ENCODE measurements around the gene PEX6. TPM values are rescaled to one million over a fixed set of nuclear protein-coding genes. Genes with fewer than 3 reads are reported as not detected.
"Not testable (repeated sequence)": the region's sequence is repeated elsewhere in the genome, so short reads cannot be mapped to it uniquely, and the experiment has no call there.

The PEX6 gene
- 21.6 and 23.1 TPM in 2 replicates for polyA plus RNA-seq (2014; cell fraction: cytosol; rRNA removed)
- 67.8 and 85.1 TPM in 2 replicates for polyA plus RNA-seq (2014; cell fraction: nucleus; rRNA removed)

- peak; percentile 89 for DNase-seq (ENCODE audit: low spot score)
Measured at GRCh38 chr6:42978839-42979522, at the start of gene PEX6. TSS of gene PEX6 (minus strand) at chr6:42979181. CDS start at chr6:42979150, 31 bp downstream.

GRCh38 chr6:43026365-43026764, 47.4 kb upstream of the PEX6 start:
- no peak for DNase-seq (ENCODE audit: low spot score)

GRCh38 chr6:43024436-43024835, 45.5 kb upstream of the PEX6 start:
- DNase-seq (ENCODE audit: low spot score) = no peak

- DNase-seq (ENCODE audit: low spot score) = peak; percentile 70
Measured at GRCh38 chr6:43021270-43022047, 42.5 kb upstream of the PEX6 start, which contains the start of gene RRP36. TSS of gene RRP36 (plus strand) at chr6:43021623. CDS start at chr6:43021655, 32 bp downstream.

GRCh38 chr6:43020847-43021246, 41.9 kb upstream of the PEX6 start:
- no peak for DNase-seq (ENCODE audit: low spot score)

- no peak for DNase-seq (ENCODE audit: low spot score)
Measured at GRCh38 chr6:43020052-43020705, 41.2 kb upstream of the PEX6 start.

GRCh38 chr6:43019152-43019551, 40.2 kb upstream of the PEX6 start:
- no peak for DNase-seq (ENCODE audit: low spot score)

- DNase-seq (ENCODE audit: low spot score) = no peak
Measured at GRCh38 chr6:43016943-43017334, 38.0 kb upstream of the PEX6 start.

- no peak for DNase-seq (ENCODE audit: low spot score)
Measured at GRCh38 chr6:43016176-43016942, 37.4 kb upstream of the PEX6 start.

GRCh38 chr6:43014434-43014909, 35.5 kb upstream of the PEX6 start:
- DNase-seq (ENCODE audit: low spot score) = no peak

- peak; percentile 100 for DNase-seq (ENCODE audit: low spot score)
Measured at GRCh38 chr6:43013843-43014433, 35.0 kb upstream of the PEX6 start, which contains the start of the genes KLHDC3 and MEA1. TSS of gene KLHDC3 (plus strand) at chr6:43014249. CDS start at chr6:43017193, 2,944 bp downstream. TSS of gene MEA1 (minus strand) at chr6:43013946. CDS start at chr6:43013813, 133 bp downstream.

- DNase-seq (ENCODE audit: low spot score) = peak; percentile 26
Measured at GRCh38 chr6:43013097-43013842, 34.3 kb upstream of the PEX6 start.

- DNase-seq (ENCODE audit: low spot score) = no peak
Measured at GRCh38 chr6:43012364-43012763, 33.4 kb upstream of the PEX6 start.

GRCh38 chr6:43011207-43011606, 32.2 kb upstream of the PEX6 start:
- no peak for DNase-seq (ENCODE audit: low spot score)

- no peak for DNase-seq (ENCODE audit: low spot score)
Measured at GRCh38 chr6:43009124-43009523, 30.1 kb upstream of the PEX6 start.

GRCh38 chr6:43007126-43007525, 28.1 kb upstream of the PEX6 start:
- no peak for DNase-seq (ENCODE audit: low spot score)

GRCh38 chr6:43006251-43006650, 27.3 kb upstream of the PEX6 start:
- no peak for DNase-seq (ENCODE audit: low spot score)

- no peak for DNase-seq (ENCODE audit: low spot score)
Measured at GRCh38 chr6:43005844-43006243, 26.9 kb upstream of the PEX6 start.

GRCh38 chr6:43001843-43002242, 22.9 kb upstream of the PEX6 start:
- DNase-seq (ENCODE audit: low spot score) = no peak

- DNase-seq (ENCODE audit: low spot score) = not testable (repeated sequence)
Measured at GRCh38 chr6:42998205-42998604, 19.2 kb upstream of the PEX6 start.
